ENCODE data around the gene KLHL22.

KLHL22 gene

GRCh38 chr22:20450551-20450906 lies 45.1 kb downstream of the KLHL22 start:
- no peak for TF ChIP-seq CTCF (conservative IDR thresholded peaks at IDR 0.05; ENCODE audit: control insufficient read depth, insufficient read depth, low read depth, low read length)
- no peak overlapping the region for H3K4me3 ChIP-seq (ENCODE audit: control insufficient read depth, low read depth, low read length)
- DNase-seq (ENCODE audit: low read depth): no peak

GRCh38 chr22:20449819-20450550 lies 45.6 kb downstream of the KLHL22 start:
- DNase-seq (ENCODE audit: low read depth): no peak
- TF ChIP-seq CTCF (conservative IDR thresholded peaks at IDR 0.05; ENCODE audit: control insufficient read depth, insufficient read depth, low read depth, low read length): no peak
- no peak overlapping the region for H3K4me3 ChIP-seq (ENCODE audit: control insufficient read depth, low read depth, low read length)

- no peak for TF ChIP-seq CTCF (conservative IDR thresholded peaks at IDR 0.05; ENCODE audit: control insufficient read depth, insufficient read depth, low read depth, low read length)
- H3K4me3 ChIP-seq (ENCODE audit: control insufficient read depth, low read depth, low read length): no peak overlapping the region
- no peak for DNase-seq (ENCODE audit: low read depth)
Observed at GRCh38 chr22:20448630-20449029, 47.0 kb downstream of the KLHL22 start.

DNA sequence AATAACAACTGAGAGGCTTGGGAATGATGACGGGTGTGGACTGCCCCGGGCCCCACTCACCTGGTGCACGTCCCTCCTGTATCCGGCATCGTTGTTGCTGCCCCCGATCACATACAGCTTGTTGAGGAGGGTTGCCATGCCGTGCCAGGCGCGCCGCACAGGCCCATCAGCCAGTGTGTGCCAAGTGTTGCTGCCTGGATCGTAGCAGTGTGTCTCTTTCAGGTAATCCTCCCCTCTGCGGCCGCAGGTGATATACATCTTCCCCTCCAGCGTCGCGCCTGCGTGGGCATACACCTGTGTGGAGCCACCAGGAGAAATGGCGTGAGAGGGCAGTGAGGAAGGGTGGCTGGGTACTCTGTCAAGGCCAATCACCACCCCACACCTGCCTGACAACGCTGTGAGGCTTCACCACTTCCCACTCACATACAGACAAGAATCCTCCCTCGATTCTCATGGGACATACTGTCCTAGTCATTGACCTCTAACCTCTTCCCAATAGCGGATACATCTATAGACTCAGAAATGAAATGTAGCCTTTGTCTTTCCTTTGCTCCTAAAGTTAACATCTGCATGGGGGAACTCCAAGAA lies 49.1 kb downstream of the KLHL22 start:
- no peak for TF ChIP-seq CTCF (conservative IDR thresholded peaks at IDR 0.05; ENCODE audit: control insufficient read depth, insufficient read depth, low read depth, low read length)
- DNase-seq (ENCODE audit: low read depth): no peak
- H3K4me3 ChIP-seq (ENCODE audit: control insufficient read depth, low read depth, low read length): no peak overlapping the region

- DNase-seq (ENCODE audit: low read depth): no peak
- no peak for TF ChIP-seq CTCF (conservative IDR thresholded peaks at IDR 0.05; ENCODE audit: control insufficient read depth, insufficient read depth, low read depth, low read length)
- no peak overlapping the region for H3K4me3 ChIP-seq (ENCODE audit: control insufficient read depth, low read depth, low read length)
Observed at GRCh38 chr22:20444325-20444724, 51.3 kb downstream of the KLHL22 start.

DNA sequence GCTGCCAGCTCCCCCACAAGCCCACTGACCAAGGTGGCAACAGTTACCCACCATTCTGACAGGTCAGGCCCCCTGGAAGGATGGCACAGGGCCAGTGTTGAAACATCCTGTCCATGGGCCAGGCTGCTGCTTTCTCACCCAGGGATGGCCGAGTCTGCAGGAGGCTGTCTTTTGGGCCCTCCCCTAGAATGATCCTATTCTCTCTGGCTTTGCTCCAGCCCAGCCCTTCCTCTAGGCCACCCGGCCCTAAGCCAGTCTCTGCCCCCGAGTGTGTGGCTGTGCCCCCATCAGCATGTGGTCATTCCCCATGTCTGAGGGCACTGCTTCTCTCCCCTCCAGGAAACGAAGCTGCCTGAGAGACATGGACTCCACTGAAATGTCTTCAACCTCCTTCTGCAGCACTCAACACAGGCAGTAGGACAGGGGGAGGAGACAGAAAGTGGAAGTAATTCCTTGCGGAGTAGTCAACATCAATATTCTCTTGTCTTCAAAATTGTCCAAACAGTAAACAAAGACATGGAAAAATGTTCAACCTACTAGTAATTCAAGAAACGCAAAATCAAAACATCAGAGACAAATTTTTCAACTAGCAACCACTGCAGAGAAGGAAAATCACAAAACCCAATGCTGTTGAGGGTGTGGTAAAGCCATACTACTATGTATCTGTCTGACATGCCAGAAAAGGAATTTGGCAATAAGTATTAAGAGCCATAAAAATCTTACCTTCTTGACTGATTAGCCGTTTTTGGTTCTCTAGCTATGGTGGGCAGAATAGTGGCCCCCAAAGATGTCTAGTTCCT lies 52.9 kb downstream of the KLHL22 start:
- DNase-seq (ENCODE audit: low read depth): no peak
- no peak for TF ChIP-seq CTCF (conservative IDR thresholded peaks at IDR 0.05; ENCODE audit: control insufficient read depth, insufficient read depth, low read depth, low read length)
- no peak overlapping the region for H3K4me3 ChIP-seq (ENCODE audit: control insufficient read depth, low read depth, low read length)

Data from fibroblast of mammary gland (primary cell).